LoVo (cell line): ENCODE measurements around the gene RHOT1.
"Not testable (repeated sequence)": the region's sequence is repeated elsewhere in the genome, so short reads cannot be mapped to it uniquely, and the experiment has no call there.

Experiments used
- DNase-seq: peaks from one replicate; pipeline ENCODE4 v3.0.0-alpha.2; 2016; ENCODE audit warnings: low spot score

The RHOT1 gene

GRCh38 chr17:32227910-32228309, 85.6 kb downstream of the RHOT1 start:
- DNase-seq: no peak

DNA sequence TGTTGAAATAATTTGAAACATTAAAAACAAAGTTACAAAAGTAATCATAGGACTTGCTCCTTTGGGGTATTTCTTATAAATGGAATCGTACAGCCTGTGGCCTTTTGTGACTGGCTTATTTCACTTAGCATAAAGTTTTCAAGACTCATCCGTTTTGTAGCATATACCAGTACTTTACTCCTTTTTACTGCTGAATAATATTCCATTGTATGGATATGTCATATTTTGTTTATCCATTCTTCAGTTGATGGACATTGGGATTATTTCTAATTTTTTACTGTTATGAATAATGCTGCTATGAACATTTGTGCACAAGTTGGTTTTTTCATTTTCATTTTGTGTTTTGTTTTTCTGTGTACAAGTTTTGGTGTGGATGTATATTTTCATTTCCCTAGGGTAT, 93.3 kb downstream of the RHOT1 start:
- DNase-seq: no peak

GRCh38 chr17:32239456-32239855, 97.2 kb downstream of the RHOT1 start:
- no peak for DNase-seq

DNA sequence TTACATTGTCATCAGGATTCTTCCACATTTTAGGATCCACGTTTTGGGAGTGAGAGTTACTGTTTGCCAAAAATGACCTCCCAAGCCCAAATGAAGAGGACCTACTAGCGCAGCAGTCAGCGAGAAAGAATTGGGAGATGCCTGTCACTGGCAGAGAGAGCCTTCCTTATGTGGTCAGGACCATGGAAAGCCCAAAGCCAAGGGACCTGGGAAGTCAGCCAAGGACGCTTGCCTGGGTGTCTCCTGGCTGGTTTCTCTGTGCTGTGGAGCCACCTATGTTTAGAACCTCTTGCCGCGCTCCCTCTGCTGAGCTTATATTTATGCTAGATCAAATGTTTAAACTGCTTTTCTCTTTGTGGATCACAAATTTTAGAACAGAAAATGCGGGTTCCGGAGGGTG, 98.4 kb downstream of the RHOT1 start:
- no peak for DNase-seq

DNA sequence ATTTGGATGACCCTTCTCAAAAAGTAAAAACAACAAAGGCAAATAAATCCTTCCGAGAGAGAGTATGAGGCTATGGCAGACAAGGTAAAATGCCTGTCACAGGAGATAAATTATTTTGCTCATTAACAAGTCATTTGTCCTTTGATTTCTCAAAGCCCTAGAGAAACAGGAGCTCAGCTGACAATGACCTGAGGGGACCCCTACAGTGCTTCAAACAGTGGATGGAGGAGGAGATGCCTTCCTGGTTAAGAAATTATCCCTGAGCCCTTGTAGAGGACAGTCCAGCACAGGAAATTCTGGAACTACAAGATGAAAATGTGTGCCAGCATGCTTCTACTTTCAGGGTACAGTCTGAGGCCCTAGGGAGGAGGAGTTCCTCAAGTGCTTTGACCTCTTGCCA, 99.3 kb downstream of the RHOT1 start:
- DNase-seq: no peak

DNA sequence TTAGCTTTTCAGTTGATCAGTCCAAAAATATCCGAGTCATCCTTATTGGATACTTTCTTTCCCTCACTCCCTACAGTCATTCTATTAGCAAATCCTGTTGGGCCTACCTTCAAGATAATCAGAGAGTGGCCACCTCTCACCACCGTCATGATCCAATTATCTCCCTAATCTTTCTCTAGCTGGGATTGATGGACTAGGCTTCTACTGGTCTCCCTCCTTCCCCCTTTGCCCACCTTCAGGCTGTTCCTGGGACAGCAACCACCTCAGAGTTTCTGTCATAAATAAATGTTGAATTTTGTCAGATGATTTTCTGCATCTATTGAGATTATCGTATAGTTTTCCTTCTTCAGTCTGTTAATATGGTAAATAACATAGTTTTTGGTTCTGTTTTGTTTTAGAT, 107.2 kb downstream of the RHOT1 start:
- no peak for DNase-seq

- peak; percentile 68 for DNase-seq
Observed at GRCh38 chr17:32253117-32253611, 110.9 kb downstream of the RHOT1 start.

- no peak for DNase-seq
Observed at GRCh38 chr17:32256012-32256700, 113.9 kb downstream of the RHOT1 start.

GRCh38 chr17:32256701-32257019, 114.4 kb downstream of the RHOT1 start:
- no peak for DNase-seq

- DNase-seq: no peak
Observed at GRCh38 chr17:32258383-32259140, 116.3 kb downstream of the RHOT1 start.

DNA sequence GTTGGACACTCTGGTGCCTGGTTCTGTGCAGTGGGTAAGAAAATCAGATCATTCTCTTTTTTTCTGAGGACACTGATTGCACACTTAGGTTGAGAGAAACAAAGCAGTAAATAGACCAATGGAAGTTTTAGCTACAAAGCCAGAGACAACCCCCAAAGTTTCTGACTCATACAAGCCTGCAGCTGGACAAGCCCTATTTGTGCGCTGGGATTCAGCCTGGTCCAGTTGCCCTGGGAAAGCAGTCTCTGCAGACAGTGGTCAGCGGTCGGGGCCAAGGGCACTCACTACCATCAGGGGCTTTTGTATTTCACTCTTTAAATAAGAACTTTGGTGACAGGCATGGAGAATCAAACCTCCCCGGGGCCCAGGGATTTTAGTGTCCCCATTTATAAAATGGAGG, 117.3 kb downstream of the RHOT1 start:
- DNase-seq: no peak

GRCh38 chr17:32261417-32261736, 119.1 kb downstream of the RHOT1 start:
- DNase-seq: no peak

DNA sequence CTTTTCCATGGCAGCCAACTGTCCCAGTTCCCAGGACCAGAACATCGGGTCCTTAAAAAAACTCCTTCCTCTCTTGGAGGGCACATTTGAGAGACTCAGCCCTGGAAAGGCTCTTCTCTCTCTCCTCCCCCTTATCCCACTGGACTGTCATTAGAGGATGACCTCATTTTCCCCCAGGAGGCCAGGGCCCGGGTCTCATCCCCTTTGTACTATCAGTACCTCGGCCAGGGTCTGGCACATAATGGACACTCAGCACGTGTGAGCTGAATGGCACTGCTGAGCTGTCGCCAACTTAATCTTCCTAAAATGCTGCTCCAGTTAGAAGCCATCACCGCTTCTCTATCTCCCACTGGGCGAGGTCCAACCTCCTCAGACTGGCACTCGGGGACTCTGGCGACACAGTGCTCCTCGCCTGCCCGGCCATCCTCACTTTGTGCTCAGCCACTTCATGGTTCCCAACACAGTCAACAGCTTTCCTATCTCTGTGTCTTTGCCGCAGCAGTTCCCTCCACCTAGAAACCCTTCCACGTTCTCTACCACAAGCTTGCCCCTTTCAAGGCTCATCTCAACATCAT, 119.7 kb downstream of the RHOT1 start:
- no peak for DNase-seq

DNA sequence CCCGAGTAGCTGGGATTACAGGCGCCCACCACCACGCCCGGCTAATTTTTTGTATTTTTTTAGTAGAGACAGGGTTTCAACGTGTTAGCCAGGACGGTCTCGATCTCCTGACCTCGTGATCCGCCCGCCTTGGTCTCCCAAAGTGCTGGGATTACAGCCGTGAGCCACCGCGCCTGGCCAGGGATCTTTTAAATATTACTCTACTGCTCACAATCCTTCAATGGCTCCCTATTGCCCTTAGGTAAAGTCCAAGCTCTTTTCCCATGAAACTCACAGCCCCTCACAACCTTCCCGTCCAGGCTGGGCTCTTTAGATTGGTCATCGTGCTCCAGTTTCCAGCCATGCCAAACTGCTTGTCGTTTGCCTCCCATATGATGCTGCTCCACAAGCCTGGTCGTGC, 121.2 kb downstream of the RHOT1 start:
- not testable (repeated sequence) for DNase-seq

DNA sequence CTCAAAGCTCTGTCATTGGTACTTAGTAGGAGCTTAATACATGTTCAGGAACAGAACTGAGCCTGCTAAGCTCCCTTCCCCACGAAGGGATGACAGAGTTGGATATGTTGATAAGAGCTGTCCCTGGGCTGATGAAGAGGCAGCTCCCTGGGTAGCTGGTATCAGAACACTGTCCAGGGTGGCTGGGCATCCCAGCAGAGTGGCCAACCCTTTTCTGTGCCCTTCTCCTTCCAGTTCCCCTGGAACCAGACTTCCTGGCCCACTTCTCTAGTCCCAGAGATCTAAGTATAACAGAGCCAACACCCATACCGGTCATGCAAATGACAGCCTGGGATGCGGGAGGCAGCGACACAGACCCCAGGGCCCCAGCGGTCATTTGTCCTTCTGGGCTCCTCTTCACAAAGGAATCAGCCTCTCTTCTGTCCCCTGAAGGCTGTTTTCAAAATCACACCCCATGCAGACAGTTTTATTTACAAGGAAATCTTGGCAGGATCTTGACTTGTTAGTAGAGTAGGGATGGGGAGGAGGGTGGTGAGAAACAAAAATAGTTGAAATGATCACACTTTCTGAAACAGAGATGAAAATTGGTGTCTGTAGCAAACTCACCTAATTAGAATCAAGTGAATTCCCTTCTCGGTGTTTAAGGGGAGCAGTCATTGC, 122.0 kb downstream of the RHOT1 start:
- DNase-seq: no peak

- DNase-seq: no peak
Observed at GRCh38 chr17:32264823-32265191, 122.5 kb downstream of the RHOT1 start.

DNA sequence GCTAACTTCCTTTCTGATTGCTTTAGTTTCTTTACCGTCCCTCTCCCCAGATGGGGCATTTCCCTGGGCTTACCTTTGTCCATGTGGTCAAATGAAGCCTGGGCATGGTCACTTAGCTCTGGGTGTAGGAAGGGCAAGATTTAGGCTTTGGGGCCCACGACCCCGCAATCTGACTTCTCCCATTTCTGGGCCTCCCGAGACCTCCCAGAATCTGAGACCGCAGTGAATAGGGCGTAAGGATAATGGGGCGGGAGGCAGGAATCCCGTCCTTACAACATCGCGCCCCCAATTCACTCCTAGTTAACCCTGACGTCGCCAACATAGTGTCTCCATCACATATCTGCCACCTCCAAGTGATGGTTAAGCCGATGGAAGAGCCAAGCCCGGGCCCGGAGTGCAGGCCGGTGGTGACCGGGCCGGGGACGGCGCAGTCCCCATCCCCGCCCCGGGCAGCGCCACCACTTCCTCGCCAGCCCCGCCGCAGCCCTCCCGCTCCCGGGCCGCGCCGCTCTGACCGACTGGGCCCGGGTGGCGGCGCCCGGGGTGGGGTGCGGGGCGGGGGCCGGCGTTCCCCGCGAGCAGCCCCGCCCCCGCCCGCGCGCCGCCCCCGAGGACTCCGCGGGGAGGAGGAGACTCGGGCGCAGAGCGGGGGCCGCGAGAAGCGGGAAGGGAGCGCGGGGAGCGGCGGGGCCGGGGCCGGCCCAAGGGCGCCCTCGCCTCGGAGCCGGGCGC, 123.1 kb downstream of the RHOT1 start, which contains the start of gene RHBDL3:
Gene RHBDL3, plus strand, starts transcription at position 641 of the 732 bp plus-strand sequence. CDS start 358 bp downstream, outside the sequence.
- peak; percentile 2 for DNase-seq

DNA sequence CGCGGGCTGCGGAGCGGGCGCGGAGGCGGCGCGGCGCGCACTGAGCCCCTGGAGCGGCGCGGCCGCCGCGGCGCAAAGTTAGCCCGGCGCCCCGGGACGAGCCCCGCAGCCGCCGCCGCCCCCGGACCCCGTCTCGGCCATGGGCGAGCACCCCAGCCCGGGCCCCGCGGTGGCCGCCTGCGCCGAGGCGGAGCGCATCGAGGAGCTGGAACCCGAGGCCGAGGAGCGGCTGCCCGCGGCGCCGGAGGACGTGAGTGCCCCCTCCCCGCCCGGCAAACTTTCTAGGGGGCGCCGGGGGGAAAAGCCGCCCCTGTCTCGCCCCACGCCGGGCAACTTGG, 123.7 kb downstream of the RHOT1 start:
- DNase-seq: no peak

DNA sequence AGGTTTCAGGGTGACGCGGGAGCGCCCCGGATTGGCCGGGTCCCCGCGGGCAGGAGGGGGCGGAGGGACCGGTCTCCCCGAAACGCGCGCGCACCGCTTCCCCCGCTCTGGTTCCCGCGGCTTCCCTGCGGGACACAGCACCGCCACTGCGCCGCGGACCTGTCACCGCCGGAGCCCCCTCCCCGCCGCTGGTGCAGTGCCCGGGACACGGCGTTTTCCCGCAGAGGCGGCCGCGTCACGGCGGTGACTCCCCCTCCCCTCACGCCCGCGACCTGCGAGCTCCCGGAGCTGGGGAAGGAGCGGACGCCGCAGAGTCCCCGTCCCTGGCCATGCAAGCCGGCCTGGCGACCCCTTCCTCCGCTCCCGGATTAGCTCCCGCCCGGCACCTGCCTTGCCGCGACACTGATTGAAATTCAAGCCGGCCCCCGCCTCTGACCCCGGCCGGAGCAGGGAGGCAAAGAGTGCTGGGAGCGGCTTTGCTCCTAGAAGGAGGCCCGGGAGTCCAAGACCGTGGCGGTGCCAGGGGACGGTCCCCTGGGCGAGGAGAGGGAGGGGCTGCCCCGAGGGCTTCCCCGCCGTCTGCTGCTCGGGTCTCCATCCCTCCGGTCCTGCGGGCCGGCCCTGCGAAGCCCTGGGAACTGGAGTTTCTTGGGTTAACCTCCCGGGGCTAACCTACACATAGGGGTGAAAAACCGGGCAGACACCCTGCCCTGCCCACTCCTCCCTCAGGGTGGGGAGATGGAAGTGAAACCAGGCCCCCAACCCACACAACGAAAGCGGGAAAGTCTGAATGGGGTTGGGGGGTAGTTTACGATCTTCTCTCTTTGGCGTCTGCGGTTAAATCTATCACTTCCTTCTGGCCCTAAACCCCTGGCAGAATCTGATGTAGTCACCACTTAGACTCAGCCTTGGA, 124.3 kb downstream of the RHOT1 start:
- DNase-seq: no peak

GRCh38 chr17:32267690-32268205, 125.4 kb downstream of the RHOT1 start:
- no peak for DNase-seq

GRCh38 chr17:32268734-32269288, 126.5 kb downstream of the RHOT1 start:
- DNase-seq: no peak
